Activated naive CD4-positive, alpha-beta T cell treated with anti-CD3 and anti-CD28 coated beads for 36 hours (primary cell): ENCODE data around the gene JAG2. TPM values are rescaled to one million over a fixed set of nuclear protein-coding genes. Genes with fewer than 3 reads are reported as not detected.
"Not testable (repeated sequence)": the region's sequence is repeated elsewhere in the genome, so short reads cannot be mapped to it uniquely, and the experiment has no call there.

ENCODE experiments used
- CTCF ChIA-PET: fragments of 350-600 bp; sonication (Branson Sonifier 250); formaldehyde crosslinking; loops from one replicate; lab custom pipeline; 2021; ENCODE audit warnings: antibody characterized with exemption; lab: Charles Lee
- DNase-seq: peaks from one replicate; pipeline ENCODE4 v3.0.0-alpha.2; 2020
- H3K27ac Mint-ChIP-seq: one replicate; pipeline ENCODE4 v1.8.0; 2021; ENCODE audit warnings: mild to moderate bottlenecking, mixed read lengths
- H3K27me3 Mint-ChIP-seq: one replicate; pipeline ENCODE4 v1.8.0; 2021; ENCODE audit warnings: low read depth, mixed read lengths
- H3K36me3 Mint-ChIP-seq: one replicate; pipeline ENCODE4 v1.8.0; 2021; ENCODE audit warnings: low read depth, mixed read lengths
- H3K4me1 Mint-ChIP-seq: one replicate; pipeline ENCODE4 v1.8.0; 2021; ENCODE audit warnings: low read depth, mixed read lengths
- H3K4me3 Mint-ChIP-seq: one replicate; pipeline ENCODE4 v1.8.0; 2021; ENCODE audit warnings: mild to moderate bottlenecking, moderate library complexity, mixed read lengths
- H3K9me3 Mint-ChIP-seq: one replicate; pipeline ENCODE4 v1.8.0; 2021; ENCODE audit warnings: mixed read lengths
- intact Hi-C: fragments of 100-400 bp; cut with micrococcal nuclease; formaldehyde crosslinking; loops from one replicate; pipeline ENCODE4 v1.15.1; 2023
- total RNA-seq, 2 experiments: library from RNA; stranded (reverse); gene quantifications; one replicate each; pipeline ENCODE4 v1.2.3, GENCODE V29; 2021

JAG2 gene
- total RNA-seq, 2 experiments from 2014 or later, result 2.9 to 3.6 TPM

GRCh38 chr14:105118646-105119407 is 49.7 kb downstream of the JAG2 start:
- CTCF ChIA-PET, result no interaction called here
- Mint-ChIP-seq H3K36me3 (no peaks in the 10 kb centered on the region), H3K4me3 (no peak overlapping the region), H3K9me3 (peaks cover 17% of the 10 kb centered on the region), H3K4me1 (no peaks in the 10 kb centered on the region), H3K27ac (no peak overlapping the region), H3K27me3 (peaks cover 12% of the 10 kb centered on the region)
- intact Hi-C loops, result no loop called here
- DNase-seq, result no peak

- no peaks in the 10 kb centered on the region for H3K4me1 Mint-ChIP-seq
- CTCF ChIA-PET, result interaction anchor here (0.9 kb wide), 1 partner anchor 143 kb away, joined by 3 read pairs; no protein-coding TSS in a partner anchor
- intact Hi-C loops, result no loop called here
- no peak overlapping the region for H3K27ac Mint-ChIP-seq
- H3K27me3 Mint-ChIP-seq, result peaks cover 12% of the 10 kb centered on the region
- H3K9me3 Mint-ChIP-seq, result peaks cover 17% of the 10 kb centered on the region
- DNase-seq, result no peak
- no peaks in the 10 kb centered on the region for H3K36me3 Mint-ChIP-seq
- no peak overlapping the region for H3K4me3 Mint-ChIP-seq
Observed at GRCh38 chr14:105117710-105118385, 50.7 kb downstream of the JAG2 start.

GRCh38 chr14:105117257-105117646 is 51.3 kb downstream of the JAG2 start:
- Mint-ChIP-seq H3K27me3 (peaks cover 11% of the 10 kb centered on the region), H3K9me3 (peaks cover 16% of the 10 kb centered on the region), H3K27ac (no peak overlapping the region), H3K36me3 (no peaks in the 10 kb centered on the region), H3K4me1 (no peaks in the 10 kb centered on the region), H3K4me3 (no peak overlapping the region)
- intact Hi-C loops, result no loop called here
- CTCF ChIA-PET, result interaction anchor here (0.9 kb wide), 1 partner anchor 142 kb away, joined by 3 read pairs; no protein-coding TSS in a partner anchor
- no peak for DNase-seq

- H3K4me3 Mint-ChIP-seq, result no peak overlapping the region
- CTCF ChIA-PET, result interaction anchor here (0.7 to 0.9 kb wide), 3 partner anchors 27 to 1089 kb away, joined by 3 to 4 read pairs (median 4); no protein-coding TSS in a partner anchor
- no peaks in the 10 kb centered on the region for H3K36me3 Mint-ChIP-seq
- H3K9me3 Mint-ChIP-seq, result peaks cover 11% of the 10 kb centered on the region
- intact Hi-C loops, result no loop called here
- H3K27ac Mint-ChIP-seq, result no peak overlapping the region
- peaks cover 8% of the 10 kb centered on the region for H3K27me3 Mint-ChIP-seq
- no peak for DNase-seq
- no peaks in the 10 kb centered on the region for H3K4me1 Mint-ChIP-seq
Observed at GRCh38 chr14:105116451-105117256, 51.9 kb downstream of the JAG2 start.

- CTCF ChIA-PET, H3K4me1 Mint-ChIP-seq: not testable (repeated sequence)
Observed at GRCh38 chr14:105109243-105109642, 59.3 kb downstream of the JAG2 start.

GRCh38 chr14:105108516-105108864 is 60.1 kb downstream of the JAG2 start:
- DNase-seq, result no peak
- intact Hi-C loops, result no loop called here
- H3K27ac Mint-ChIP-seq, result no peak overlapping the region
- CTCF ChIA-PET, result interaction anchor here (2.0 kb wide), 1 partner anchor 18 kb away, joined by 6 read pairs; no protein-coding TSS in a partner anchor
- H3K4me3 Mint-ChIP-seq, result no peak overlapping the region
- peaks cover 5% of the 10 kb centered on the region for H3K4me1 Mint-ChIP-seq
- peaks cover 19% of the 10 kb centered on the region for H3K27me3 Mint-ChIP-seq
- H3K9me3 Mint-ChIP-seq, result no peaks in the 10 kb centered on the region
- H3K36me3 Mint-ChIP-seq, result no peaks in the 10 kb centered on the region

More at GRCh38 chr14:105109243-105109642, 59.3 kb downstream of the JAG2 start:
- intact Hi-C loops, H3K27ac Mint-ChIP-seq, DNase-seq, H3K4me3 Mint-ChIP-seq, H3K36me3 Mint-ChIP-seq, H3K9me3 Mint-ChIP-seq: not testable (repeated sequence)
- H3K27me3 Mint-ChIP-seq, result peaks cover 15% of the 10 kb centered on the region

- no peaks in the 10 kb centered on the region for H3K36me3 Mint-ChIP-seq
- H3K27me3 Mint-ChIP-seq, result peaks cover 22% of the 10 kb centered on the region
- H3K27ac Mint-ChIP-seq, result no peak overlapping the region
- intact Hi-C loops, result no loop called here
- no peaks in the 10 kb centered on the region for H3K9me3 Mint-ChIP-seq
- no peak overlapping the region for H3K4me3 Mint-ChIP-seq
- DNase-seq, result no peak
- CTCF ChIA-PET, result interaction anchor here (2.0 kb wide), 1 partner anchor 18 kb away, joined by 6 read pairs; no protein-coding TSS in a partner anchor
- peaks cover 6% of the 10 kb centered on the region for H3K4me1 Mint-ChIP-seq
Observed at GRCh38 chr14:105107781-105108515, 60.6 kb downstream of the JAG2 start.

GRCh38 chr14:105107351-105107750 is 61.2 kb downstream of the JAG2 start:
- CTCF ChIA-PET, result interaction anchor here (2.0 kb wide), 1 partner anchor 17 kb away, joined by 6 read pairs; no protein-coding TSS in a partner anchor
- peaks cover 6% of the 10 kb centered on the region for H3K4me1 Mint-ChIP-seq
- no peaks in the 10 kb centered on the region for H3K36me3 Mint-ChIP-seq
- no peaks in the 10 kb centered on the region for H3K9me3 Mint-ChIP-seq
- intact Hi-C loops, result no loop called here
- DNase-seq, result no peak
- H3K4me3 Mint-ChIP-seq, result no peak overlapping the region
- peaks cover 24% of the 10 kb centered on the region for H3K27me3 Mint-ChIP-seq
- H3K27ac Mint-ChIP-seq, result no peak overlapping the region

GRCh38 chr14:105105158-105105557 is 63.4 kb downstream of the JAG2 start:
- CTCF ChIA-PET, result interaction anchor here (0.6 kb wide), 1 partner anchor 200 kb away, joined by 4 read pairs; no protein-coding TSS in a partner anchor
- H3K9me3 Mint-ChIP-seq, result no peaks in the 10 kb centered on the region
- DNase-seq, result no peak
- peaks cover 28% of the 10 kb centered on the region for H3K27me3 Mint-ChIP-seq
- peaks cover 6% of the 10 kb centered on the region for H3K4me1 Mint-ChIP-seq
- H3K4me3 Mint-ChIP-seq, result no peak overlapping the region
- intact Hi-C loops, result no loop called here
- no peak overlapping the region for H3K27ac Mint-ChIP-seq
- no peaks in the 10 kb centered on the region for H3K36me3 Mint-ChIP-seq

- H3K4me1 Mint-ChIP-seq, result peaks cover 6% of the 10 kb centered on the region
- intact Hi-C loops, result no loop called here
- DNase-seq, result no peak
- H3K27me3 Mint-ChIP-seq, result peaks cover 26% of the 10 kb centered on the region
- no peak overlapping the region for H3K27ac Mint-ChIP-seq
- no peaks in the 10 kb centered on the region for H3K36me3 Mint-ChIP-seq
- H3K9me3 Mint-ChIP-seq, result peaks cover 2% of the 10 kb centered on the region
- no peak overlapping the region for H3K4me3 Mint-ChIP-seq
- CTCF ChIA-PET, result interaction anchor here (1.1 to 1.2 kb wide), 2 partner anchors 9 to 79 kb away, joined by 4 to 5 read pairs; no protein-coding TSS in a partner anchor
Observed at GRCh38 chr14:105102893-105103292, 65.7 kb downstream of the JAG2 start.

GRCh38 chr14:105102361-105102870 is 66.2 kb downstream of the JAG2 start:
- Mint-ChIP-seq H3K27me3 (peaks cover 26% of the 10 kb centered on the region), H3K4me3 (no peak overlapping the region), H3K36me3 (no peaks in the 10 kb centered on the region), H3K9me3 (peaks cover 2% of the 10 kb centered on the region), H3K27ac (no peak overlapping the region), H3K4me1 (peaks cover 6% of the 10 kb centered on the region)
- no peak for DNase-seq
- CTCF ChIA-PET, result interaction anchor here (0.6 to 1.2 kb wide), 2 partner anchors 8 to 28 kb away, joined by 3 to 5 read pairs; no protein-coding TSS in a partner anchor
- intact Hi-C loops, result no loop called here
